B cell (primary cell): ENCODE results near the gene MTHFD2L. TPM values are rescaled to one million over a fixed set of nuclear protein-coding genes. Genes with fewer than 3 reads are reported as not detected.

Source experiments
- ATAC-seq: fragments of 200-7000 bp; cut with Tn5 transposase; one replicate; pipeline ENCODE4 v1.10.0; 2021; ENCODE audit warnings: low read depth, mild to moderate bottlenecking, moderate number of reproducible peaks, moderate library complexity
- CTCF ChIA-PET: fragments of 350-600 bp; sonication (Branson Sonifier 250); formaldehyde crosslinking; loops from one replicate; lab custom pipeline; 2021; ENCODE audit warnings: antibody characterized with exemption, inconsistent platforms; lab: Charles Lee
- POLR2A ChIA-PET: fragments of 350-600 bp; sonication (Branson Sonifier 250); formaldehyde crosslinking; loops from one replicate; lab custom pipeline; 2021; ENCODE audit warnings: antibody characterized with exemption; lab: Charles Lee
- DNase-seq: peaks from one replicate; pipeline ENCODE4 v3.0.0; 2013
- H2AFZ ChIP-seq: 2 replicates; pipeline ENCODE4 v1.6.1; 2012; ENCODE audit warnings: mild to moderate bottlenecking, low read depth, low read length; ENCODE audit not compliant: insufficient read depth, poor library complexity, severe bottlenecking
- H3K27ac ChIP-seq, 2 donors: 1 replicate in 1 of 2; 2 replicates in 1 of 2; pipeline ENCODE4 v1.5.1; 2012 to 2013; ENCODE audit warnings: low read length in 2 of 2, mild to moderate bottlenecking in 2 of 2, moderate library complexity in 1 of 2
- H3K27me3 ChIP-seq, 4 experiments: fragments of 200-600 bp in 1 of 4; sonication (generic) in 1 of 4; replicated peaks in 1 of 4; 1 replicate in 2 of 4; 2 replicates in 2 of 4; pipeline versions ENCODE4 v1.6.1 to v1.7.0; 2013 to 2016; ENCODE audit warnings: low read length in 3 of 4, mild to moderate bottlenecking in 2 of 4, mixed read lengths in 1 of 4, moderate library complexity in 1 of 4; ENCODE audit not compliant: insufficient read depth in 4 of 4, control insufficient read depth in 3 of 4; ENCODE audit errors: control extremely low read depth in 1 of 4
- H3K36me3 ChIP-seq, 2 experiments: replicated peaks in 1 of 2; 1 replicate in 1 of 2; 2 replicates in 1 of 2; pipeline versions ENCODE4 v1.6.1 to v1.7.1; 2013; ENCODE audit warnings: low read length in 1 of 2; ENCODE audit not compliant: insufficient read depth in 2 of 2, control insufficient read depth in 1 of 2; ENCODE audit errors: control extremely low read depth in 1 of 2, extremely low read depth in 1 of 2
- H3K4me1 ChIP-seq, 2 donors: fragments of 200-600 bp in 1 of 2; sonication (generic) in 1 of 2; 1 replicate in 1 of 2; 2 replicates in 1 of 2; pipeline versions ENCODE4 v1.5.1 to v1.6.1; 2013 to 2017; ENCODE audit warnings: low read length in 2 of 2; ENCODE audit not compliant: control insufficient read depth in 2 of 2, insufficient read depth in 2 of 2
- H3K4me2 ChIP-seq: replicated peaks from 2 replicates; pipeline ENCODE3; 2012; ENCODE audit warnings: mild to moderate bottlenecking, low read depth, low read length; ENCODE audit not compliant: poor library complexity, severe bottlenecking
- H3K4me3 ChIP-seq, 5 experiments: fragments of 200-600 bp in 1 of 5; sonication (generic) in 1 of 5; 1 replicate in 3 of 5; 2 replicates in 2 of 5; pipeline versions ENCODE4 v1.5.1 to v1.7.0; 2011 to 2016; ENCODE audit warnings: low read length in 4 of 5, mild to moderate bottlenecking in 4 of 5, low read depth in 2 of 5, control low read depth in 1 of 5, moderate library complexity in 1 of 5; ENCODE audit not compliant: insufficient read depth in 1 of 5; ENCODE audit errors: control extremely low read depth in 1 of 5, extremely low read depth in 1 of 5
- H3K79me2 ChIP-seq: fragments of 200-600 bp; sonication (generic); one replicate; pipeline ENCODE4 v1.6.0; 2016; ENCODE audit warnings: low read length; ENCODE audit not compliant: control insufficient read depth, insufficient read depth
- H3K9ac ChIP-seq: fragments of 200-600 bp; sonication (generic); 2 replicates; pipeline ENCODE4 v1.6.1; 2017; ENCODE audit warnings: mild to moderate bottlenecking, low read length, moderate library complexity
- H3K9me3 ChIP-seq, 3 donors: one replicate each; pipeline versions ENCODE4 v1.6.1 to v1.7.1; 2013; ENCODE audit warnings: low read length in 2 of 3; ENCODE audit not compliant: control insufficient read depth in 2 of 3, insufficient read depth in 1 of 3; ENCODE audit errors: control extremely low read depth in 1 of 3
- H4K20me1 ChIP-seq: 2 replicates; pipeline ENCODE4 v1.6.0; 2012; ENCODE audit warnings: mild to moderate bottlenecking, low read length; ENCODE audit not compliant: insufficient read depth, control insufficient read depth, poor library complexity, severe bottlenecking
- H3K27ac Mint-ChIP-seq: one replicate; pipeline ENCODE4 v1.8.0; 2021; ENCODE audit warnings: mixed read lengths
- H3K27me3 Mint-ChIP-seq: one replicate; pipeline ENCODE4 v1.8.0; 2021; ENCODE audit warnings: mixed read lengths
- H3K4me1 Mint-ChIP-seq: one replicate; pipeline ENCODE4 v1.8.0; 2021; ENCODE audit warnings: mixed read lengths
- H3K4me3 Mint-ChIP-seq: one replicate; pipeline ENCODE4 v1.8.0; 2021; ENCODE audit warnings: mixed read lengths
- H3K9me3 Mint-ChIP-seq: one replicate; pipeline ENCODE4 v1.8.0; 2022; ENCODE audit warnings: mixed read lengths; ENCODE audit not compliant: insufficient read depth
- CTCF ChIP-seq: fragments of 200-600 bp; IDR thresholded peaks from one replicate; pipeline ENCODE4 v1.8.0; 2022; ENCODE audit warnings: antibody characterized with exemption, mild to moderate bottlenecking
- EZH2 ChIP-seq: IDR thresholded peaks from 2 replicates; pipeline ENCODE4 v1.6.1; 2012; ENCODE audit warnings: borderline replicate concordance, low read depth, mild to moderate bottlenecking, moderate library complexity, low read length; ENCODE audit not compliant: insufficient read depth, poor library complexity, severe bottlenecking
- WGBS: methylation state at CpG from one replicate; pipeline ENCODE4 v1.1.5; 2013; ENCODE audit warnings: missing lambda C conversion rate; ENCODE audit not compliant: insufficient coverage; 5-methylcytosine and 5-hydroxymethylcytosine counted together
- intact Hi-C: fragments of 100-400 bp; cut with micrococcal nuclease; formaldehyde crosslinking; loops from one replicate; pipeline ENCODE4 v1.10.0; 2022
- polyA plus RNA-seq: library from polyadenylated mRNA; depleted of rRNA; stranded (reverse); fragments of >200 nt; gene quantifications from 2 replicates; pipeline ENCODE4 v1.2.3, GENCODE V29; 2012
- total RNA-seq, 2 donors: library from RNA; stranded (reverse); fragments of 120-200 nt in 1 of 2; gene quantifications; 1 replicate in 1 of 2; 2 replicates in 1 of 2; pipeline versions ENCODE4 v1.2.3 to v1.2.4, GENCODE V29; 2013 to 2022

Gene MTHFD2L
- total and polyA plus RNA-seq, 2 donors (not counting 1 experiment from before 2014, with no cell fraction given) = 5.5 to 12.6 TPM

GRCh38 chr4:74315376-74315775 is 157.5 kb downstream of the MTHFD2L start:
- H3K4me1 ChIP-seq = no peaks in the 10 kb centered on the region
- no peak overlapping the region for H3K4me3 ChIP-seq
- no peaks in the 10 kb centered on the region for H3K27me3 ChIP-seq
- H2AFZ ChIP-seq = no peak overlapping the region
- no peaks in the 10 kb centered on the region for H3K4me1 Mint-ChIP-seq
- H3K27ac ChIP-seq = no peak overlapping the region
- no peak overlapping the region for H3K9ac ChIP-seq
- CTCF ChIA-PET = no interaction called here
- no peaks in the 10 kb centered on the region for H3K79me2 ChIP-seq
- H3K4me3 Mint-ChIP-seq = no peak overlapping the region
- no peaks in the 10 kb centered on the region for H3K9me3 Mint-ChIP-seq
- no peak for ATAC-seq
- DNase-seq = no peak
- POLR2A ChIA-PET = no interaction called here
- H3K27me3 Mint-ChIP-seq = no peaks in the 10 kb centered on the region
- intact Hi-C loops = no loop called here
- H3K36me3 ChIP-seq = no peaks in the 10 kb centered on the region
- H4K20me1 ChIP-seq = no peaks in the 10 kb centered on the region
- TF ChIP-seq EZH2 (no peak), CTCF (no peak)
- no peak overlapping the region for H3K4me2 ChIP-seq
- no peak overlapping the region for H3K27ac Mint-ChIP-seq
- 100% methylated on average over 1 of the region's 5 CpGs for WGBS
- H3K9me3 ChIP-seq = no peaks in the 10 kb centered on the region

- Histone ChIP-seq H3K36me3 (no peaks in the 10 kb centered on the region), H2AFZ (no peak overlapping the region), H3K4me3 (no peak overlapping the region), H3K9ac (no peak overlapping the region), H4K20me1 (no peaks in the 10 kb centered on the region), H3K4me2 (no peak overlapping the region), H3K27me3 (no peaks in the 10 kb centered on the region), H3K4me1 (no peaks in the 10 kb centered on the region), H3K9me3 (no peaks in the 10 kb centered on the region), H3K79me2 (no peaks in the 10 kb centered on the region), H3K27ac (no peak overlapping the region)
- no peak overlapping the region for H3K27ac Mint-ChIP-seq
- CTCF ChIA-PET = interaction anchor here (1.8 kb wide), 1 partner anchor 126 kb away, joined by 6 read pairs; no protein-coding TSS in a partner anchor
- intact Hi-C loops = no loop called here
- DNase-seq (no peak), ATAC-seq (no peak)
- no peaks in the 10 kb centered on the region for H3K4me1 Mint-ChIP-seq
- no peak for TF ChIP-seq EZH2
- no peak for TF ChIP-seq CTCF
- POLR2A ChIA-PET = no interaction called here
- WGBS = no CpG with 5 or more reads among the region's 2 CpGs
- H3K4me3 Mint-ChIP-seq = no peak overlapping the region
- peaks cover 6% of the 10 kb centered on the region for H3K27me3 Mint-ChIP-seq
- no peaks in the 10 kb centered on the region for H3K9me3 Mint-ChIP-seq
Observed at GRCh38 chr4:74316397-74316796, 158.5 kb downstream of the MTHFD2L start.
